ENCODE data around the gene SKOR2.

The SKOR2 gene

DNA sequence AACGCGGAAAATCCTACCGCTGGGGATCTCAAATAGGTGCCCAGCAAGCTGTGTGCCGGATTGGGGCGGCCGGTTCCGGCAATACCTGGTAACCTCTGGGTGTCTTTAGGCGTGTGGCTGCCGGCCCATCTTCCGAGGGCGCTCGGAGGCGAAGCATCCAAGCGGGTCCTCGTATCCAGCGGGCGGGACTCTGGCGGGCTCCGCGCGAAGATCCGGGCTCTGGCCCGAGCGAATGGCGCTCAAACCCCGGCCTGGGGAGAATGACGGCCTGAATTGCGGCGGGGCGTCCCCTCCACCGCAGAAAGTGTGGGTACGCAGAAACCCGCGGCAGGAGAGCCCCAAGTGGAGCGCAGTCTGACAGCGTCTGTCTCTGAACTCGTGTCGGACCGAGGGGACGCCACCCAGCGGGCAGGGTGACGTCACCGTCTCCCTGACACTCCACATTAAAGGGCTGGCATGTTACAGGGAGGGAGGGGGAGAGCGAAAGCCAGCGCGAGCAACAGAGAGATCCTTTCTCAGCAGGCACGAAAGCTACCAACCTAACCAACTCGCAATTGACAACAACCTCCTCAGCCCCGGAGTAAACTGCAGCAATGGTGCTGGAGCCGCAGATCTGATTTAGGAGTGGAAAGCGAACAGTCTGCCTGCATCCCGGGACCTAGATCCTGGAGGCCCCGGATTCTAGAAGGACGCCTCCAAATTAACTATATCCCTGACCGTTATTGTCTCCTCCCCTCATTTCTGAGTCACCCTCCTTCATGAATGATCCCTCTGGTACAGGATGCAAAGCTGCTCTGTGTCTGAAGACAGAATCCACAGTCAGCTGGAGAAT, at the start of gene SKOR2:
Gene SKOR2 (minus strand): TSS at position 372 of the 832 bp plus-strand sequence. CDS start 2,477 bp downstream, outside the sequence.
- peak; percentile 32 to 74 for DNase-seq

- no peak for DNase-seq
Measured at GRCh38 chr18:47296462-47296861, 45.0 kb upstream of the SKOR2 start.

DNA sequence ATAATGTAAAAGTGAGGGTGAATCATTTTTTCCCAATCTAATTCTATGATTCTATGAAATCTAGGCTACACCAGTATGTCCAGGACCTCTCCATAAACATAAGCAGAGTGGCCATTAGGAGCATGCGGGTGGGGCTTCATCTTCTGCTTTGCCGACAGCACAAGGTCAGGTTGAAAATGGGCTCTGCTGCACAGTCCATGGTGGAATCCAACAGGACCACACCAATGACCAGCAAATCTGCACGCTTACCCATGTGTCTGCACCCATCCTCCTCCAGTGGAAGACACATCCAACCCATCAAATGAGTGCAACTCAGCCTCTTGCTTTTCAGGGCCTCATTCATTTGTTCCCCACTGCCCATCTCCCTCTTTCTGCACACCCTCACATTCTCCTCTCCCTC, 43.3 kb upstream of the SKOR2 start:
- DNase-seq: no peak

DNA sequence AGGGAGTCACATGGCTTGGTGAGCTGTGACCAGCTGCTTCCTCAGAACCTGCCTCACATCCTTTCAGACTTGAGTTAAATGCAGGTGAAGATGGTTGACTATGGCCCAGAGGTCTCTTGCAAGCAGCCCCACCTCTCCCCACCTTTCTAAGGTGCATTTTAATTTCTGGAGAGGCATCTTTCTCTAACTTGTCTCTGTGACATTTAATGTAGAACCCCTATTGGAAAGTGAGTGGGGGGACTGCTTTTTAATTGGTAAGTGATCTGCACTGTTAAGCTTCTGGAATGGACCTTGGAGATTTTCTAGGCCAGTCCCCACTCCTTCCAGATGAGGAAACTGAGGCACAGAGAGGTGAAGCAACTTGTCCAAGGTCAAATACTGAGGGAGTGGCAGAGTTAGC, 37.3 kb upstream of the SKOR2 start:
- no peak for DNase-seq

- DNase-seq: no peak
Measured at GRCh38 chr18:47287911-47288585, 36.6 kb upstream of the SKOR2 start.

DNA sequence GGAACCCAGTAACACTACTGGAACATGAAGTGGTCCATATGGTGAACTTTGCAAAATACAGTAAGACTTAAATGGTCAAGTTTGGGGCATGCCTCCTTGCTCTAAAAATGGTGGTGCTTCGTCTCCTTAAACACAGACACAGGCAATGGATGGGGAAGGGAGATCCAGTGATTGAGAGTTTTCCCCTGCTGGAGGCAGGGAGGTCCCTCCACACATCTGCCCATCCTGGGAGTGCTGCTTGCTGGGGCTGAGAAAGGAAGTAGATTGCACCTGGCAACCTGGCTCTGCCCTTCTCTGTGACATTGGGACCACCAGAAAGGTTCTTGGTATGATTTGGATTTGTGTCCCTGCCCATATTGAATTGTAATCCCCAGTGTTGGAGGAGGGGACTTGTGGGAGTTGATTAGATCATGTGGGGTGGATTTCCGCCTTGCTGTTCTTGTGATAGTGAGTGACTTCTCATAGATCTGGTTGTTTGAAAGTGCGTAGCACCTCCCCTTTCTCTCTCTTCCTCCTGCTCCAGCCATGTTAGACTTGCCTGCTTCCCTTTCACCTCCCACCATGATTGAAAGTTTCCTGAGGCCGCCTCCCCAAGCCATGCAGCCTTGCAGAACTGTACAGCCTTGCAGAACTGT, 35.4 kb upstream of the SKOR2 start:
- no peak for DNase-seq

DNA sequence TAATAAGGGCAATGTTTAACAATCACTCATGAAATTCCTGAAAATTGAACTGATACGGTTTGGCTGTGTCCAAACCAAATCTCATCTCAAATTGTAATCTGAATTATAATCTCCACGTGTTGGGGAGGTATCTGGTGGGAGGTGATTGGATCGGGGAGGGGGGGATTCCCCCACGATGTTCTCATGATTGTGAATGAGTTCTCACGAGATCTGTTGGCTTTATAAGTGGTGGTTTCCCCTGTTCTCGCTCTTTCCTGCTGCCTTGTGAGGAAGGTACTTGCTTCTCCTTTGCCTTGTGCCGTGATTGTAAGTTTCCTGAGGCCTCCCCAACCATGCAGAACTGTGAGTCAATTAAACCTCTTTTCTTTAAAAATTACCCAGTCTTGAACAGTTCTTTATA, 34.0 kb upstream of the SKOR2 start:
- no peak for DNase-seq

DNA sequence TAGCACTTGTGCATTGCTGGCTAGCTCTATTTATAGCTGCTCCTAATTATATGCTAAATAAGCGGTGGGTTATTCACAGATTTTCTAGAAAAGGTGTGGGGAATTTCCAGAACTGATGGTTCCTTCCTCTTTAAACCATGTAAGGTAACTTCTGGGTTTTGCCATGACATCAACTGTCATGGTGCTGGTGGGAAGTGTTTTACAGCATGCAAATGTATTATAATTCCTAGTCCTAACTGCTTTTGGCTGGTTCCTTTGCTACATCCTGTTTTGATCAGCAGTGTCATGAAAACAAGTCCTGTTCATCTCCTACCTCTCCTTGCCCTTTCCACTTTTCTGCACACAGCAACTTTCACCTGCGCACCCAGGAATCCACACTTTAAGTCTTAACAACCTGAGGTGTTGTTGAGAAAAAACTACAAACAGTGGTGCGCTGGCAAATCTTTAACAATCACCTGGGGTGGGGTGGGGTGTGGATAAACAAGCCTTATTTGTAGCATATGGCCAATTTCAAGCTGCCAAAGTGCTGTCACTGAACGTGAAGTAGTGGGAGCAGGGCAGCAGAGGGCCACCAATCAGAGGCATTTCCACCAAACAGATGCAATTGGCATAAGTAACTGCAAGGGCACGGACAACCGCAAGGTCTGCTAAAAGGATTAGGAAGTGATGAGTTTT, 33.4 kb upstream of the SKOR2 start:
- no peak for DNase-seq

GRCh38 chr18:47283476-47283875, 32.0 kb upstream of the SKOR2 start:
- no peak for DNase-seq

DNA sequence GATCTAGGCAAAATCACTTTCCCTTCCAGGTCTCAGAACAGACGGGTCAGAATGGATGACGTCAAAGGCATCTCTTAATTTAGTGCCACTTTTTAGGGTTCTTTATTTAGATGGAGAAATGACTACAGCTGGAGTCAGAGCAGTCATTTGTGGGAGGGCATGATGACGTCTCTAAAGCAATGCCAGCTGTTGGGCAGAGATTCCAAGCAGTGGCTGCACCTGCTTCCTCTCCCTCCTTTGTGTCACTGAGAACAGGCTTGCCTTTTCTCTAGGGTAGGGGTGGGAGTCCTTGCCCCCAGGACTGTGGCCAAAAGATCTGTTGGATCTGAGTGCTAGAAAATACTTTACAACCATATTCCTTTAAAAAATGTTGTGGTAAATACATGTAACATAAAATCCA, 28.7 kb upstream of the SKOR2 start:
- no peak for DNase-seq

DNA sequence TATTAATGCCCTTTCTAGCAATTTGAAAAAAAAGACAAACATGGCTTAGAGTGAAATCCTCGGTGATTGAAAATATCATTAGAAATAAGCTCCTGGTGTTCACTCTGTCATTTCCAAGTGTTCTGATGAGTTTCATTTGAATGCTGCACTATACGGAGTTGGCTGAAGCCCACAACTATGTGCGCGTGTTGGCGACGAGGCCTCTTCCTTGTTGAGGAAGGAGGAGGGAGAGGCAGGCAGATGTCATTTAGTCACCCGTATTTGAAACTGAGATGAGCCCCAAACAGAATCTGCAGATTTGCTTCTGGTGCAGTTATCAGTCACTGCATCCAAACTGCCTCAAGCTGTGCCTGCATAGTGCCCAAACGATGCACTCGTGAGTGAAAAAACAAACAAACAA, 23.5 kb upstream of the SKOR2 start:
- no peak for DNase-seq

- DNase-seq: no peak
Measured at GRCh38 chr18:47265197-47265596, 13.7 kb upstream of the SKOR2 start.

- no peak for DNase-seq
Measured at GRCh38 chr18:47264308-47264700, 12.8 kb upstream of the SKOR2 start.

- DNase-seq: peak; percentile 40 to 80
Measured at GRCh38 chr18:47263430-47264307, 12.2 kb upstream of the SKOR2 start.

GRCh38 chr18:47263150-47263429, 11.6 kb upstream of the SKOR2 start:
- DNase-seq: no peak

- no peak for DNase-seq
Measured at GRCh38 chr18:47262301-47263149, 11.1 kb upstream of the SKOR2 start.

DNA sequence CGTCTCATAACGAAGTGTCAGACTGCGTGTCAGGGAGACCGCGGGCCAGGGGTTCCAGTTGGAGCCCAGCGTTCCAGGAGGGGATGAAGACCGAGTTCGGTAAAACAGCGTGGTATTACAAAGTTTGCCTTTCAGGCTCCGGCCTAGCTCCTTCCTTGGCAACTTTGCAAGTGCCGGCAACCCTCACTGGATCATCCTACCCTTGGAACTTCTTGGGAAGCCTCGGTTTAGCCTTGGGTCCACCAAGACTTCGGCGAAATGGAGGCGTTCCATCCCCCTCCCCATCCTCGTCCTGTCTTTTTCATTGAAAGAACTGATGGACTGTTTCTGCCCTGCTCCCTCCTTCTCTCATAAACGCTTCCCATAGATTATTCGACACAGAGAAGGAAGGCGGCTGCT, 10.4 kb upstream of the SKOR2 start:
- no peak for DNase-seq

DNA sequence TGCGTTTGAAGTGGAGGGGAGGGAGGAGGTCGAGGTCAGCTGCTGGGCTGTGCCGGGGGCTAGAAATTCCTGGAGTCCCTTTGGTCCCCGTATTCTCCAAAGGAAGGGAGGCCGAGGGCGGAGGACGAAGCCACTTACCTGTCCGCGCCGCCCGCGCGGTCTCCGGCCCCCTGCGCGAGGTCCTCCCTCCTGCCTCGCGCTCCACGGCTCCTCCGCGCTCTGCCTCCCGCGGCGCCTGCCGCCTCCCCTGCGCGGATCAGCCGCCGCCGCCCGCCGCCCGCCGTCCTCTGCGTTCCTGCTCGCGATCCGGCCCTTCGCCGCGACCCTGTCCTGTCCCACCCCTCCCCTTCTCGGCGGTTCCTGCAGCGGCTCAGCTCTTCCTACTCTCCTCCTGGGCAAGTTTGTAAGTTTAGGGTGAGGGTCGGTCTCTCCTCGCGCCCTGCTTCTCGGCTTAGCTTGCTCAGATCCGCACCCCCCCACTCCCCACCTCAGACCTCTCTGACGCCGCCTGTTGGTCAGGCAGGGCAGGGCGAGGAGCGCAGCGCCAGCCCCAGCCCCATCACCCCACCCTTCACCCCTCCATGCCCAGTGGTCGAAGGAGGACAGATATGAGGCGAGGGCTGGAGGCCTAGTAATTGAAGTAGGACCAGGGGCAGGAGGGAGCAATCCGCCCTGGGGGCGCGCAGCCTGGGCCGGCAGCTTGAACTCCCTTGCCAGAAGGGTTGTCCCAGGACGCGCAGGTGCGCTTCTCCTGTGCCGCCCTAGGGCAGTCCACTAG, 9.7 kb upstream of the SKOR2 start:
- DNase-seq: peak; percentile 57 to 58

- DNase-seq: peak; percentile 54 to 58
Measured at GRCh38 chr18:47260120-47260923, 8.9 kb upstream of the SKOR2 start.

Measured in NCI-H1930 (cell line).